NCI-H1694 treated with DMSO at 0.1 percent for 48 hours (cell line): ENCODE data around the gene DIRAS2.
"Not testable (repeated sequence)": the region's sequence is repeated elsewhere in the genome, so short reads cannot be mapped to it uniquely, and the experiment has no call there.

Source experiments
- DNase-seq: peaks from one replicate; lab custom pipeline; 2025; lab: John Stamatoyannopoulos, UW

DIRAS2 gene, protein sequence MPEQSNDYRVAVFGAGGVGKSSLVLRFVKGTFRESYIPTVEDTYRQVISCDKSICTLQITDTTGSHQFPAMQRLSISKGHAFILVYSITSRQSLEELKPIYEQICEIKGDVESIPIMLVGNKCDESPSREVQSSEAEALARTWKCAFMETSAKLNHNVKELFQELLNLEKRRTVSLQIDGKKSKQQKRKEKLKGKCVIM

DNA sequence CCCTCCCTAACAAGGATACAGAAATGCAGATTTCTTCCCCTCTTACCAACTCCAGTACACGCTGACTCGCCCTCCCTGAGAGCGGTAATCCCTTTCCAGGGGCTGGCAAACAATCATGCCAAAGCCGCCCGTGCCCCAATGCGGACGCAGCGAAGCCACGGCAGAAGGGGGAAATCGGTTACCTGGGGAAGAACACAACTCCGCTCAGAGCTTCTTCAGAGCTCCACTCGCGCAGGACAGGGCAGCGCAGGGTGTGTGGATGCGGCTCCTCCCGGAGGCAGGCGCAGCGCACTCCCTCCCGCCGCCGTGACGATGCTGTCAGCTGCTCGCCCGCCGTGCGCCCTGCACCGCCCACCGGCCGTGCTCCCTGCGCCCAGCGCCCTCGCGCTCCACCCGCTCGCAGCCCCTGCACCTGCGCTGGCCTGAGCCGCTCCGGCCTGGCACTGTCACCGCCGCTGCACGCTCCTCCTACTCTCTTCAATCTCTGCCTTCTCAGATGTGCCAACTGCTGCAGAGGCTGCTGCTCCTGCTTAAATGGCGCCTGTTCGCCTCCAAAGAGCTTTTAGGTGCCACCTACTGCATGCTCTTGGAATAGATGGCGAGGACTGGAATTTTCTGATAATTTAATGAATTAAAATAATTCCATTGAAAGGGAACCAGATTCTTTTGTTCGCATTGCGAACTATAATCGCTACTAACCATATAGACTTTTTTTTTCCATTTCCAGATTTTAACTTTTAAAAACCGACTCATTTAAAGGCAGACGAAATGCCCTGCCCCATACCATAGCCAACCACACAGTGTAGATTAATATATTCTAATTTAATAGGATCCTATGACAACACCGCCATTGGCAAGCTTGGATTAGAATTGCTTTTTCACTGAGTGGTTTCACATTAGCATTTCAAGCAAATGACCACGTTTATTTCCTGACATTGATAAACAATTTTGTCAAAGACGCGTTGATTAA, at the start of gene DIRAS2:
Gene DIRAS2, minus strand, starts transcription at position 255 of the 970 bp plus-strand sequence. CDS start 28,997 bp downstream, outside the sequence.
- peak; percentile 78 for DNase-seq

DNA sequence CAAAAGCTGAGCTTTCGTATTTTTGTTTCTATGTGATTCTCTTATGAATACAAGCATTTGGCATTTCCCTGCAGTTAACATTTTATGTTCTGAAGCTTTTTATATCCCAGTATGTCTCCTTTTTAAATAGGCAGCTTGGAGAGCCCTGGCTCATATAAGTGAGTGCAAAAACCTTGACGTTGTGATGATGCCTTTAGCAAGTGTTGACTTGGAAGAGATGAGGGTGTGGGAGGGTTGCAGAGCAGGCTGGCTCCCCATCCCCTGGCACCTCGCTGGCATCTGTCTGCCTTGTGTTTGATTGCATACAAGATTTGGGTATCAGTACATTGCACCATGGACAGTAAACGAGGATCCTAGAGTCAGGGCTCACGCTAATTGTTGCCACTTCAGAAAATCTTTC, 42.1 kb upstream of the DIRAS2 start:
- no peak for DNase-seq

DNA sequence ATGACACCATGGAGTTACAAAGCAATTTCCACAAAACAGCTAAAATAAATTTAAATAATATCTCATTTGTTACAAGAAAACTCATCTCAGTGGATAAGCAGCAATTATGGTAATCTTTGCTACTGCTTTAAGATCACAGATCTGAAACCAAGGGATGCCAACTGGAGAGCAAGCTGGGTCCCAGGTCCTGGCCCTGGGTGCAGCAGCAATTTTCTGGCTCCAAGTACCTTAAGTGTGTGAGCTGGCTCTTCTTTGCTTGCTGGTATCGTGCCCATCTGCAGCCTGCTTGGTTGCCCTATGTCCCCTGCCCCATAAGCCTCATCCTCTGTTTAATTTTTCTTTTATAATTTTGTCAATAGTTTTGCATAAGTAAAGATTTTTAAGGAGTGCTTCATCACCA, 41.5 kb upstream of the DIRAS2 start:
- DNase-seq = no peak

DNA sequence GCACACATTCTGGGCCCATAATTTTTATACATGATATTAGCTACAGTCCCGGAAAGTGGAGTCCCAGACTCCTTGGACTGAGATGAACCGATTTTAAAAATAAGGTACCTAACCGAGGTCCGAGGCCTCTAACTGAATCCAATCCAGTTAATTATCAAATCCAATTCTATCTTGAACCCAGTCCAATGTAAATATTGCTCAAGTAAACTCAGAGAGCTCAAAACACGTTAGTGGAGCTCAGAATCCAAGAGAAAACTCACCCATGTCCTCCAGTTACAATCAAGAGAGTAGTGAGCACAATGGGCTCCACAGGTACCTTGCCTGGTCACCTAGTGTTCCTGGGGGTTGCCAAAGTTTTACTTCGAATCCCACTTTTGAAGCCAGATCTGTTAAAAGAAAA, 37.9 kb upstream of the DIRAS2 start:
- DNase-seq = no peak

DNA sequence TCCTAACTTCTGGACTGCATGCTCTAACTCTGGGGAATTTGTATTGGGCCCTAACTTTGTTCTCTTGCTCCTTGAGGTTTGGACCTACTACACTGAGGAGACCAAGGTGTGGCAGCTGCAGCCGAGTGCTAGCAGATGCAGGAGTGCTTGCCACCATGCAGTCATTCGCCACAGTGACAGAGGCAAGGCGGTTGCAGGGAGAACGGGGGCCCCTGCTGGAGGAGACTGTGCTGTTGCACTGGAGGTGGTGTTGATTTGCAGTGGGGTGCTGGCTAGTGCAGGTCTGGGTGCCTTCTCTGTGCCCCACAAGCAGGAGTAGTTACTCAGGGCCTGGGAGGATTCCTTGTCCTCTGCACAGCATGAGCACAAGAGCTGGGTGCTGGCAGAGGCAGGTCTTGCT, 22.4 kb upstream of the DIRAS2 start:
- no peak for DNase-seq

DNA sequence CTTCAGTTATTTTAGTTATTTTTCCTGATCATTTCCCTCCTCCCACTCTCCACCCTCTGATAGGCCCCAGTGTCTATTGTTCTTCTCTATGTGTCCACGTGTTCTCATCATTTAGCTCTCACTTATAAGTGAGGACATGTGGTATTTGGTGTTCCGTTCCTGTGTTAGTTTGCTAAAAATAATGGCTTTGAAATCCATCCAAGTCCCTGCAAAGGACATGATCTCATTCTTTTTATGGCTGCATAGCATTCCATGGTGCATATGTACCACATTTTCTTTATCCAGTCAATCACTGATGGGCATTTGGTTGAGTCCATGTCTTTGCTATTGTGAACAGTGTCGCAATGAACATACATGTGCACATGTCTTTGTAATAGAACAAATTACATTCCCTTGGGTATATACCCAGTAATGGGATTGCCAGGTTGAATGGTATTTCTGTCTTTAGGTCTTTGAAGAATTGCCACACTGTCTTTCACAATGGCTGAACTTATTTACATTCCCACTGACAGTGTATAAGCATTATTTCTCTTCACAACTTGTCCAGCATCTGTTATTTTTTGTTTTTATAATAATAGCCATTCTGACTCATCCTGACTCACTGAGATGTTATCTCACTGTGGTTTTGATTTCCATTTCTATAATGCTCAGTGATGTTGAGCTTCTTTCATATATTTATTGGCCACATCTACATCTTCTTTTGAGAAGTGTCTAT, 17.2 kb upstream of the DIRAS2 start:
- no peak for DNase-seq

DNA sequence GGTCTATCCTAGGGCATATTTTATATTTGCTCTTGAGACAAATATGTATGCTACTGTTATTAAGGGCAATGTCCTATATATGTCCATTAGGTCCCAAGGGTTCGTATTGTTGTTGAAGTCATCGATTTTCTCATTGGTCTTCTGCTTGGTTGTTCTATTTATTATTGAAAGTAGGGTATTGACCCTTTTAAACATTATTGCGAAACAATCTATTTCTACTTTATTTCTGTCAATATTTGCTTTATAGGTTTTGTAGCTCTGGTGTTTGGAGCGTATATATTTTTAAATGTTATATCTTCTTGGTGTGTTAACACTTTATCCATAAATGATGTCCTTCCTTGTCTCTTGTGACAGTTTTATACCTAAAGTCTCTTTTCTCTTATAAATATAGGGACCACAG, 16.2 kb upstream of the DIRAS2 start:
- DNase-seq = no peak

DNA sequence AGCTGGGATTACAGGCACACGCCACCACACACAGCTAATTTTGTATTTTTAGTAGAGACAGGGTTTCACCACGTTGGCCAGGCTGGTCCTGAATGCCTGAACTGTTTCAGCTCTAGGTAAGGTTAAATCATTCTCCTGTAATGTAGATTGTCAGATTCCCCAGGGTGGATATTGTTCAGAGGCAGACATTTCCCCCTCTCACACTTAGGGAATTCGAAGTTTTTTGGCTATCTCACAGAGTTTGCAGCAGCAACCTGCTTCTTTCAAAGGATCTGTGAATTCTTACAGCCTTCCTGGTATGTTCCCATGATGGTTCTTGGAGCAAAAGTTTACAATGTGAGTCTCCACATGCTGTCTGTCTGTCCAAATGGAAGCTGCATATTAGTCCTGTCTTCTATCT, 15.6 kb upstream of the DIRAS2 start:
- no peak for DNase-seq

DNA sequence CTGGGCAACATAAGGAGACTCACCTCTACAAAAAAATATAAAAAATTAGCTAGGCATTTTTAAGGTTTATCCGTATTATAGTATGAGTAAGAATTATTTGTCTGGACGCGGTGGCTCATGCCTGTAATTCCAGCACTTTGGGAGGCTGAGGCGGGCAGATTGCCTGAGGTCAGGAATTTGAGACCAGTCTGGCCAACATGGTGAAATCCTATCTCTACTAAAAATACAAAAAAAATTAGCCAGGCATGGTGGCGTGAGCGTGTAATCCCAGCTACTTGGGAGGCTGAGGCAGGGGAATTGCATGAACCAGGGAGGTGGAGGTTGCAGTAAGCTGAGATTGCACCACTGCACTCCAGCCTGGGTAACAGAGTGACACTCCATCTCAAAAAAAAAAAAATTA, 14.3 kb upstream of the DIRAS2 start:
- not testable (repeated sequence) for DNase-seq

DNA sequence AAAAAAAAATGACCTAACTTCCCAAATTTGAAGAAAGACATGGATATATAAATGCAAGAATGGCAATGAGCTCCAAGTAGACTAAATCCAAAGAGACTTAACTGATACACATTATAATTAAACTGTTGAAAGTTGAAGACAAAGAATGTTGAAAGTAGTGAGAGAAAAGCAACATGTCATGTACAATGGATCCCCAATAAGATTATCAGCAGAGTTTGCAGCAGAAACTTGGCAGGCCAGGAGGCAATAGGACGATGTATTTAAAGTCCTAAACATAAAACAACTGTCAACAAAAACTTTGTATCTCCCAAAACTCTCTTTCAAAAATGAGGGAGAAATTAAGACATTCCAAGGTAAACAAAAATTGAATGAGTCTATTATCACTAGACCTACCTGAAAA, 8.6 kb upstream of the DIRAS2 start:
- DNase-seq = no peak

DNA sequence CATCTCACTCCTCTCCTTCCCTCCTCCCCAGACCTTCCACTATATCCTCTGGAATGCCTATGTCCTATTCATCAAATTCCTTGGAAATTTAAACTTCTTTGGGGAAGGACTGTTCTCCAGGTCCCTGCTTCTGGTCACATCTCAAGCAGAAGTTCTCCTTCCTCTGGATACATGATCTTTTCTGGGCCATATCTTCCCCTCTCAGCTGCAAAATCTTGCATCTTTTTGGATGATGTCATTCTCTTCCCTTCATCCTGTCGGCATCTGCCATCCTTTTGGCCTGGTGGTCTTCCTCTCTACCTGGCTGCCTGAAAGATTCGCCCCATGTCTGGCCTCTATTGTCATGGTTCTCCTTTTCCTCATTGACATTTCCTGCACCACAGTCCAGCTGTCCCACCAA, 5.2 kb upstream of the DIRAS2 start:
- no peak for DNase-seq

DNA sequence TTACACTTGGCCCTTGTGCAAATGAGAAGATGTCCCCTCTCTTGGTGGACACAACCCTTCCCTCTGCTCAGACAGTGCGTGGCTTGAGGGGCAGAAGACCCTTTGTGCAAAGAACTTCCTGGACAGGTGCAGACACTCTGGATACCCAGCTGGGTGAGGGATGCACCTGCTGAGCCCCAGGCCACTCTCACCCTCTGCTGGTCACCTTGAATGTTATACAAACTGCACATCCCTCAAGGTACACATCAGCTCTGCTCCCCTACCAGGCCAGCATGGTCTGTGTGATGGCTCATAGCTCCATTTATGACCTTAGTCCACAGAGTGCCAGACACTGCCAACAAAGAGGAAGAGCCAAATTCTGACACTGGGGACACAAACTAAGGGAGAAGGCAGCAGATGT, 3.1 kb upstream of the DIRAS2 start:
- no peak for DNase-seq

DNA sequence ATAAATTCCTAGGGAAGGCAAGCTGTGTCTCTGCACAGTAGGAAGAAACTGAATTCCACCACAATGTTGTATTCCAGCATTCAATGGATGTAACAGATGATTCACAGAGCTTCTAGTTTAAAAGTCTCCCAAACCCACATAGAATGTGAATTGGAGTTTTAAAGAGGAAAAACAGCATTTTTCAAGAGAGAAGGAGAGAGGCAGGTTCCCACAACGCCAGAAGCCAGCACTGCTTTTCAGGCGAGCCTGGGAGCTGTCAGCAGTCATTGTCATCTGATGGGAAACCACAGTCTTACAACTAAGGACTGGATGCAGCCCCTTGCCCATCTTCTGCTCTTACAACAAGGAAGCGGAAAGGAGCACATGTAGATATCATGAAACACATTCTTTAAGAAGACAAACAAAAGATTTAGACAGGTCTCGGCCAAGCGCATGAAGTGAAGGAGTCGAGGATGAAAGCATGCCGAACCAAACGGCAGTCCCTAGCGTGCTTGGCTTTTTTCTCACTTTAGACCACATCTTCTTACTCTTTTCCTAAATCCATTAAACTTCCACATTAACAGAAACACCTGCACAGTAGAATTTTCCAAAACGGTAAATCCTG, 638 bp downstream of the DIRAS2 start:
- DNase-seq = peak; percentile 37

DNA sequence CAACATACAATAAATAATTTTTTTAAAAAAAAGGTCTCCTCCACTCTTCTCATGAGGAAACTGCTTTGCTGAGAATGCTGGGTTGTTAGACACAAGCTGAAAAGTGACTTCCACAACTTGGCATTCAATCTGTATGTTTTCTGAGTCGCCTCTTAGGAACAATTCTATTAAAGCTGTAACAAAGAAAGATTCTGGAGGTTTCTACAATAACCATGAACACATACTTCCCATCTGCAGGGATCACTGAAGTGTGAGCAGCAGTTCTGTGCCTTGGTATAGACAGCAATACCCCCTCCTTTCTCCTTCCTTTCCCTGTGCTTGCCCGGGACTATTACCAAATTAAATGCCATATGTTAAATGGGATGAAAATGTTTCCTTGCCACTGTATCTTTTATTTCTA, 1.5 kb downstream of the DIRAS2 start:
- DNase-seq = no peak

DNA sequence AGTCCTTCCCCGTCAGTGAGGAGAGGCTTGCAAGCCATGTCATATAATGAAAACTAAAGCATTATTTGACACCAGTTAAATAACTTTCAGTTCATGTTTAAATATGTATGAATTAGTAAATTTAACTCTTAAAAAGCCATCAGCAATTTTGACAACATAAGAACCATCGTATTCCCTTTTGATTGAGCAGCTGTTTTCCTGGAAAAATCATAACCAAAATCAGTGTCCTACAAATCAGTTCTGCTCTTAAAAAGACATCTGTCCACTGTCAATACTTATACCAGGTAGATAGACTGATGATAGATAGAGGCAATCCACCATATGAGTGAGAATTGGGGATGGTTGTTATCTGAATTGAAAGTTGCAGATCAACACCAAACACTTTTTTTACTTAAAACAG, 2.3 kb downstream of the DIRAS2 start:
- DNase-seq = no peak

DNA sequence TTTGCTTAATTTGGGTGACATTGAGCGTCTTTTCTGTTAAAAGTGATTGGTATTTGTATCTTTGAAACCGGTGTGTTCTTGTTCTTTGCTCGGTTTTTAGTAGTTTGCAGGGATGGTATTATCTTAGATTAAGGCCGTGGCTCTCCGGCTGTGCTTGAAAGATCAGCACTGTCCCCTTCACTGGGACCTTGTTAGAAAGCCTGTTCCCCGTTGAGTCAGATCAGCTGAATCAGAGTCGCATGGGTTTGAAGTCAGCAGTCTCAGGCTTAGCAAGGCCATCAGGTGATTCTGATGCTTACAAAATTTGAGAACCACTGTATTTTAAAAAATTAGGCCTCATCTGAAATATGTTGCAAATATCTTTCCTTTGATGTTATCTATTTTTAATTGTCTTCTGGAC, 5.0 kb downstream of the DIRAS2 start:
- no peak for DNase-seq

DNA sequence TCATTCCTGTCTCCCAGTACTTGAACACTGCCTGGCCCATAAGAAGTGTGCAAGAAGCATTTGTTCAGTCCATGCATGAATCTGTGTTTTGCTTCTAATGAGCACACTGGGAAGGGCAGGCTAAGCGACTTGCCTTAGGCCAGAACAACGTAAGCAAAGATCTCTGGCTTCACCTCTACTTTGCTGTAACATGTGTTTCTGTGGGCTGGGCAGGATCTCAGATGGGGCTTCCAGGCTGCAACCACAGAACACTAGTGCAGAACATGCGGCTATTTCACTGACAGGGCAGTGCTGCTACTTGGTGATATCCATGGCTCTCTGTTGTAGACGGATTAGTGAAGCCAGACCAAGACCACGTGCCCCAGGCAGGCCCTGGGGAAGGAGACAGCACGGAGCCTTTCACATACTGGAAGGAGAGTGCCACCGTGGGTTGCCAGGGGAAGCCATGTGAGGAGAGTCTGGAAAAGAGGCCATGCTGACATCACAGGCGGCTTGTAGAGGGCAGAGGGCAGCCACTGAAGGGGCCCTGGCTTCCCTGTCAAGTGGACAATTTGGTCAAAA, 9.9 kb downstream of the DIRAS2 start:
- no peak for DNase-seq

DNA sequence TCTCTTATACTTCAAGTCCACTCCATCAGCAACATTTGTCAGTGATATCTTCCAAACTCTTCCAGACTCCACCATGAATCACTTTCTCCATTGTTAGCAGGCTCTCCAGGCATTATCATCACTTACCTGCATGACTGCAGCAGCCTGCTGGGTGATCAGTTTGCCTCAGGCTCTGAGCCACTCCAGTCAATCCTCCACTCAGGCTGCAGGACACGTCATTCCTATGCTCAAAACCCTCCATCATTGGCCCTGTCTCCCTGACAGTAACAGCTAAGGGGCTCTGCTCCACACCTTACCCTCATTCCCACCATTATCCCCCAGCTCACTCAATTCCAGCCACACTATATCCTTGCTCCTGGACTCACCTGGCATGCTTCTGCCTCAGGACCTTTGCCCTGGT, 10.7 kb downstream of the DIRAS2 start:
- no peak for DNase-seq

DNA sequence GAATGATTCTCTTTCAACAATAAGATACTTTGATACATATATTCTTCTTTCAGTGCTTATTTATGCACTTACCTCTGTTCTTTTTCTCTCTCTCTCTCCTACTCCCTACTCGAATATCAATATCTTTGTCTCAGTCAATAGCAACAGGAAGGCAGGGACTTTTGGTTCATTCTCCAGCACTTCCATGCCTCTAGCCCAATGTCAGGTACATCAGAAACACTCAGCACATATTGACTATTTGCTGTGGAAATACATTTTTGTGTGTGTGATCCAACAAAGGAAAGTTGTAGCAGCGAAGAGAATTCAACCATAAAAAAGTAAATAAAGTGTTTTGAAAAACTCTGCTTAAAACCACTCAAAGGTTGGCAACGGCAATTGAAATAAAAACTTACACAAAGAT, 12.6 kb downstream of the DIRAS2 start:
- DNase-seq = no peak

DNA sequence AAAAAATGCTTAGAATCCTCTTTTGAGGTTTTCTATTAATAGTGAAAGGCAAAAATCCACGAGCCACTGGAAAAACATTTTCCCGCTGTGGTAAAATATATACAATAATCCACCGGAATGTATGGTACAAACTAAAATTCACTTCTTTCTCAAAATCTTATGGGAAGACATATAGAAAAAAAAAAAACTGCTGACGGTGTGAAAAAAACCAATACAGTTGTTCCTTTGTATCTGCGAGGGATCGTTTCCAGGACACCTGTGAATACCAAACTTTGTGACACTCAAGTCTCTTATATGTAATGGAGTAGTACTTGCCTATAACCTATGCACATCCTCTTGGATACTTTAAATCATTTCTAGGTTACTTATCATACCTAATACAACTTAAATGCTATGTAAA, 13.3 kb downstream of the DIRAS2 start:
- no peak for DNase-seq

DNA sequence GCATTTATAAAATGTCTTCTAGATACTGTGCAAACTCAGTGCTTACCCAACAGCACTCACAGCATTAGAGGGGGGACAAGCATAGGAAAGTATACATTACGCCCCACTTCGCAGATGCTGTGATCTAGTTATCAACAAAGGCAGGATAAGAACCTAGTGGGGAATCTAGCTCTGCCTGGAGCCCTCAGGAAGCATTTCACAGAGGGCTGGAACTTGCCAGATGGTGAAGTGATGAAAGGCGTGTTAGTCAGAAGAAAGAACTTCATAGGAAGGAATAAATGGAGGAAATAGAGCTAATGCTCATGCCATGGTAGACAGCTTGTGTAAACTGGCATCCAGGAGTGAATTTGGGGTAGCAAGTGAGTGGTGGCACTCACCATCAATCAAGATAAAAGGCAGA, 25.8 kb downstream of the DIRAS2 start:
- DNase-seq = no peak

DNA sequence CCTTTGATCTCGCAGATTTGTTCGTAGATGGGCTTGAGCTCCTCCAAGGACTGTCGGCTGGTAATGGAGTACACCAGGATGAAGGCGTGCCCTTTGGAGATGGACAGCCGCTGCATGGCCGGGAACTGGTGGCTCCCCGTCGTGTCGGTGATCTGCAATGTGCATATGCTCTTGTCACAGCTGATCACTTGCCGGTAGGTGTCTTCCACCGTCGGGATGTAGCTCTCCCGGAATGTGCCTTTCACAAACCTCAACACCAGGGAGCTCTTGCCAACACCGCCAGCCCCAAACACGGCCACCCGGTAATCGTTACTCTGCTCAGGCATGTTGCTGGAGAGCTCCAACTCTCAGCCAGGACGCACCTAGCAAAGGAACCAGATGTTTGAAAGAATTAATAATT, 29.1 kb downstream of the DIRAS2 start:
- DNase-seq = no peak
